ENCODE measurements around the gene CCDC82.

GRCh38 chr11:96323642-96323985, 66.1 kb downstream of the CCDC82 start:
- TF ChIP-seq YY1 (IDR thresholded peaks at IDR 0.05; ENCODE audit: insufficient read depth, insufficient read length) (no peak), SUZ12 (IDR thresholded peaks at IDR 0.05; ENCODE audit: extremely low read depth, insufficient read depth, insufficient read length) (no peak)

Data from NT2/D1 (cell line).